HG03457 (cell line): ENCODE results near the gene PPP1R12B.
"Not testable (repeated sequence)": the region's sequence is repeated elsewhere in the genome, so short reads cannot be mapped to it uniquely, and the experiment has no call there.

Experiments
- ATAC-seq: cut with Tn5 transposase; IDR thresholded peaks from one replicate; pipeline ENCODE4 v1.9.1; 2021; ENCODE audit warnings: moderate number of reproducible peaks; ENCODE audit not compliant: unreplicated experiment

Gene PPP1R12B

DNA sequence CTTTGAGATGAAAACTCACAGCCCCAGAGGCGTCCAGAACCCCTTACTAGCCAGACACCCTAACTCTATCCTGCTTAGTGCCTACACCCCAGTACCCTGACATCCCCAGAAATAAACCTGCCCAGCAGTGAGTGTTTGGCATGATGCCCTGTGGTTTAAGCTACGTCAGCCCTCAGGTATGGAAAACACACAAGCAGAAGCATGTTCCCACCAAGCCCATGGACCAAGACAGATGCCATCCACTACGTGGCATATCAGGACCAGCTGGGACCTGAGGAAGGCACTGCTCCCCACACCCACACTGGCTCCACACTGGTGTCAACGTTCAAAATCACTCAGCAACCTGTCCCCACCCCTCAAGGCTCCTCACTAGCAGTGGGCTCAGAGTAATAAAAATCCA, 245.3 kb downstream of the PPP1R12B start:
- ATAC-seq, result no peak

DNA sequence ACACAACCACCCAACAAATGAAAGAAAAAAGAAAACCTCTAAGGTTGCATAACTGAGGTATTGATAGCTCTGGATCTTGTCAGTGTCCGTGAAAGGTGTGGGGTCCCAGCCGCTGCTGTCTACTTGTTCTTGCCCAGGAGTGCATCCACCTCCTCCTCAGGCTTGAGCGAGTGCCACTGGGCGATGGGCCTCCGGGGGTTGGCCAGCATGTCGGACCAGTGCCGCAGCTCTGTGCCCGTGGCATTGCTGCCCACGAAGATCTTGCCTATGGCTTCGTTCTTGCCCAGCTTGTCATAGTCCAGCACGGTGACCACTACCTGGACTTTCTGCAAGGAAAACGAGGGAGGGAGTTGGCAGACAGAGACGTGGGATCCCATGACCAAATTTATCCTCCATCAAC, 248.1 kb downstream of the PPP1R12B start:
- ATAC-seq, result no peak

DNA sequence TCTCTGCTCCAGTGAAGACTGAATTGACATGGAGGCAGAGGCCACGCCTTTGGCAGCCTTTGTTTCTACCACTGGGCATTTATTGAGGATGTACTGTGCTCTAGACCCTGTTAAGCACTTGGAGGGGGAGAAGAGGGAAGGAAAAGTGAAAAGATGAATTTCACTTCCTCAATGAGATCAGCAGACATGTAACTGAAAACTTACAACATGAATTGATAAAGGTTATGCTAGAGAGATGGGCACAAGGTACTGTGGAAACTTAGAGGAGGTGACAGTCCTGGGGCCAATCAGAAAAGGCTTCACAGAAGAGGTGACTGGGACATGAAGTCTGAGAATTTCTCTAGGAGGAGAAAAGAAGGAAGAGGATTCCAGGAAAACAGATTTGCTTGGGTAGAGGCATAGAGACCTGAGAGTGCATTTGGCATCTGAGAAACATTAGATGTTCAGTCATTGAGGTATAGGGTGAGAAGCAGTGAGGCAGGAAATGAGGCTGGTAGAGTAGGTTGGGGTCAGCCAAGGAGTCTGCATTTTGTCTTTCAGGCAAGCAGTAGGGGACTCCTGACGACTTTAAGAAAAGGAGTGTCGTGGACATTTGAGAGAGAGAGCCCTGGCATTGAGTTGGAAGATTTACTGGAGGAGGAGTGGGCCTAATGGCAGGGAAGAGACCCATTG, 248.7 kb downstream of the PPP1R12B start:
- ATAC-seq, result no peak

DNA sequence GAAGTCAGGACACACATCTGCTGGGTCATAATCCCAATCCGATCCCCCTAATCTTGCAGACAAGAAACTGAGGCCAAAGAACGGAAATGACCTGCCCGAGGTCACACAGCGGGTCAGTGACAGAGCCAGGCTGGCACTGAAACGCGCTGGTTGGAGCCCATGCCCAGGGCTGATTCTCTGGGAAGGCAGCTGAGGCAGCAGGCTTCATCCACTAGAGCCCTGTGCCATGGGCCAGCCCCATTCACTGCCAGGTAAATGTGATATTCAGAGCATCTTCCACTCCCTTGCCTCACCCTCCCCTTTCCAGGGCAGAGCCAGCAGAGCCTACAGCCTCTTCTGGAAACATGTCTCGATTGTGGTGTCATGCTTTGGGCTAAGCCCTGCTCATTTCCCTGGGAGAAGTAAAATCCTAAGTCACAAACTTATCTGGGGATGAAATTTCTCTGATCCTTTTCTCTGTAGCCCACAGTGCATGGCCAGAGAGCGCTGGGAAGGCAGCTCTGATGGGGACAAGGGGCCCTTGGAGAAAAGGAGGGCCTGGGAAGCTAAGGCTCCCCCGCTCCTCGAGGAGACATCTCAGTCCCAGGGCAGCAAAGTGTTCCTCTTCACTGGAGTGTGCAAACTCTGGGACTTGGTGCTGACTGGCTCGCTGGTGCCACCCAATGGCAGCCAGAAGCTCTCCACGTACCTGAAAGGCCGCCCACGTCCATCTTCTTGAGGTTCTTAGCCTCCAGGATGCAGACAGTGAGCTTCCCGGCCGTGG, 251.4 kb downstream of the PPP1R12B start:
- ATAC-seq, result no peak

DNA sequence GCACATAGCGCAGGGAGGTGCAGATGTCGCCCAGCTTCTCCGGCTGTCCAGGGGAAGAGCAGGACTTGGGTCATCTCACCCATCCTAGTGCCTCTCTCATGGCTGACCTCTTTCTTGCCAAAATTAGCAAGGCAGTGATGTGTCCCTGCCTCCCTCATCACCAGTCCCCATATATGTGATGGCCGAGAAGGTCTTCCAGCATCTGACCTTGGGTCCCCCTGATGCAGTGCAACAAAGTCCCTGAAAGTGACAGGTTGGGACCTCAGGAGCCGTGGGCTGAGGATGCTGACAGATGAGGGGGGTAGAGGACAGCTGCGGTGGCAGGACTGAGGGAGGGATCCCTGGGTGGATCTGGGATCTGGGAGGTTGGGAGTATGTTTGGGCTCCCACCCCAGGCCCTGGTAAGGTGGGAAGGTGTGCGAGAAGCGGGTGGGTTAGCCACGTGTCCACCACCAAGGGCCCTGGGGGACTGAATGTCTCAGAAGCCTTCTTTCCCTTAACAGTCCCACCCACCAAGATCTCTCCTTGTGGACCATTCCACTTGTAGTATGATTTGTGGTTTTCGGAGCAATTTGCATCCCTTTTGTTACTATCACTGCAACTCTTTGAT, 252.0 kb downstream of the PPP1R12B start:
- ATAC-seq, result no peak

DNA sequence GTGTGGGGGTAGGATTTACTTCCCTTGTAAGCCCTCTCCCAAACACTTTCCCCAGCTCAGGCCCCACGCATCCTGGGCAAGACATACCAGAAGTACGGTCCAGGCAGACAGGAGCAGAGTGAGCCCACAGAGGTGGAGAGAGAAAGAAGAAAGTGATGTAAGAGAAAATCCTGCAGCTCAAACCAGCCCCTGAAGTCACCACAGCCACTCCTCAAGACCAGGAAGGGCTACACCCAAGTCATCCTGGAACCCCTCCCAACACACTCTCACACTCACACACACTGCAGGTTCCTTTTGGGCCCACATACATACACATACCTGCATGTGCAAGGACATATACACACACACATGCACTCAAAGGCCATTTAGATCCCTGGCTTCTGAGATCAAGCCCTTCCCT, 254.9 kb downstream of the PPP1R12B start:
- ATAC-seq, result no peak

DNA sequence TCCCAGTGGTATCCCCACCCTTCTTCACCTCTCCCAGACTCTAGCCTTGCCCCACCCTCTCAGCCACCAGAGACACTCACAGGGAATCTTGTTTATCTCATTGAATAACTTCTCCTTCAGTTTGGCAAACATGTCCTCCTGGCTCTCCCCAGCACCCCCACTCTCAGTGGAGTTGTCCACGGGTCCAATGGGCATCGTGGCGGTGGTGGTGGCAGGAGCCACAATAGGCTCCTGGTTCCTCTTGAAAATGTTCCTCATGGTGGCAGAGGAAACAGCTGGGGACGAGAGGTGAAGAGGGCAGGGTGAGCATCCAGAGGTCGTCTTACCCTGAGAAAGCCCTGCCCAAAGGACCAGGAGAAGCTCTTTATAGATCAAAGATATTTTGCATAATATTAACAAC, 257.0 kb downstream of the PPP1R12B start:
- ATAC-seq, result no peak

DNA sequence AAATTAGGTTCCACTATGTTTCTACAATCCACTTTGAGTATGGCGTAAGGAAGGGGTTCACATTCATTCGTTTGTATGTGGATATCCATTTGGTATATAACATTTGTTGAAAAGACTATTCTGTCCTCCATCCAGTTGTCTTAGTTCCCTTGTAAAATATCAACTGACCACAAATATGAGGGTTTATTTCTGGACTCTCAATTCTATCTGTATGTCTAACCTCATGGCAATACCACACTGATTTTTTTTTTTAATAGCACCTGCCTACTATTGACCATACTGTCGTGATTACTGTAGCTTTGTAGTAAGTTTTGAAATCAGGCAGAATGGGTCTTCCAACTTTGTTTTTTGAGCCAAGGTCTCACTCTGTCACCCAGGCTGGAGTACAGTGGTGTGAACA, 263.5 kb downstream of the PPP1R12B start:
- ATAC-seq, result not testable (repeated sequence)

DNA sequence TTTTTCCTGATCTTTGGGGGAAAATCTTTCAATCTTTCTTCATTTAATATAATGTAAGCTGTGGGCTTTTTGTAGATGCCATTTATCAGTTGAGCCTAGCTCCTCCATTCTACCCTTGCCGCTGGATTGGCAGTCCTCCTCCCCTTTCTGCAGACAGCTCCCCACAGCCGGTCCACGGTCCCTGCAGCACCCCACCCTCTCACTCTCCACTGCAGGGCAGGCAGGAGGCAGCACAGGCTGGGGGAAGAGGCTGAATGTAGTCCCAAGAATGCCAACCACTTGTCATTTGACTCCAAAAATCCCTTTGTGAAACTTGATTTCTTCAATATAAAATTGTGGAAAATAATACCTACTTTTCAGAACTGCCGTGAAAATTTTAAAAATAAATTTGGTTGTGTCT, 265.1 kb downstream of the PPP1R12B start:
- no peak for ATAC-seq

DNA sequence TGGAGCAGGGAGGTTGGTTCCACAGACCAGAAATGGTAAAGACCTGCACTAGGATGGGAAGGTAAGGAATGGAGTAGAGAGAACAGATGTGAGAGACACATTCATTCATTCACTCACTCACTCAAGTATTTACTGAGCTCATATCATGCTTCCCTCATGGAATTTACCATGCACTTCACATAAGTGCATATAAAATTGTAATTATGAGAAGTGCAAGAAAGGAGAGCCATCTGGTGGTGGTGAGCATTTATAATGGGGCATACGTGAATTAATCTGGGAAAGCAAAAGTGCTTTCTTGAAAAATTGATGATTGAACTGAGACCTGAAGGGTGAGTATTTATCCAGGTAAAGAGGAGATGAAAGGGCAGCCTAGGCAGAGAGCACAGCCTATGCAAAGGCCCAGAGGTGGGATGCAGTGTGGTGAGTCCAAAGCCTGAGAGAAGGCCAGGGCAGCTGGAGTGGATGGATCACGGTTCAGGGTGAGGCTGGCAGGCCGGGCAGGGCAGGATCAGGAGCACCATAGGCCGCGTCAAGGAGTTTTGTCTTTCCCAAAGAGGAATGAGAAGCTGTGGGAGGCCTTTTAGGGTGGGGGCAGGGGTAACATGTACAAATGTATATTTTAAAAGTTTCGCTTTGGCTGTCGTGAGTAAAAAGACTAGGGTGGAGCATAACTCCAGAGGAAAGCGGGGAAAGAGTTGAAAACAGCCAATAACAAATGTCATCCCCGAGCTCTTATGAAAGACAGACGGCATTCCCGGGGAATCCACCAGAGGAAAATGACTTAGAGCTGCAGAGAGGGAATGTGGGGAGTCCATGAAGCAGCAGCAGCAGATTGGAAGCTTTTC, 266.1 kb downstream of the PPP1R12B start:
- ATAC-seq, result not testable (repeated sequence)

DNA sequence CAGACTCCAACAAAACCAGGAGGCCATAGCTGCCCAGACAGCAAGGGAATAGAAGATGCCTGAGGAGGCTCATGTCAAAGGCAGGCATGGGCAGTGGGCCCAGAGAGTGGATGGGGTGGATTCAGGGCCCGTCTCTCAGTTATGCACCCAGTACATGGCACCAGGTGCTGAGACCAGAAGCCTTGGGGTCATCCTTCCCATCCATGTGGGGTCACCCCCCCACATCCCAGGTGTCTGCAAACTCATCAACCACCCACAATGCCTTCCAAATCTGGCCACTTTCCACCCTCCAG, 266.7 kb downstream of the PPP1R12B start:
- not testable (repeated sequence) for ATAC-seq

DNA sequence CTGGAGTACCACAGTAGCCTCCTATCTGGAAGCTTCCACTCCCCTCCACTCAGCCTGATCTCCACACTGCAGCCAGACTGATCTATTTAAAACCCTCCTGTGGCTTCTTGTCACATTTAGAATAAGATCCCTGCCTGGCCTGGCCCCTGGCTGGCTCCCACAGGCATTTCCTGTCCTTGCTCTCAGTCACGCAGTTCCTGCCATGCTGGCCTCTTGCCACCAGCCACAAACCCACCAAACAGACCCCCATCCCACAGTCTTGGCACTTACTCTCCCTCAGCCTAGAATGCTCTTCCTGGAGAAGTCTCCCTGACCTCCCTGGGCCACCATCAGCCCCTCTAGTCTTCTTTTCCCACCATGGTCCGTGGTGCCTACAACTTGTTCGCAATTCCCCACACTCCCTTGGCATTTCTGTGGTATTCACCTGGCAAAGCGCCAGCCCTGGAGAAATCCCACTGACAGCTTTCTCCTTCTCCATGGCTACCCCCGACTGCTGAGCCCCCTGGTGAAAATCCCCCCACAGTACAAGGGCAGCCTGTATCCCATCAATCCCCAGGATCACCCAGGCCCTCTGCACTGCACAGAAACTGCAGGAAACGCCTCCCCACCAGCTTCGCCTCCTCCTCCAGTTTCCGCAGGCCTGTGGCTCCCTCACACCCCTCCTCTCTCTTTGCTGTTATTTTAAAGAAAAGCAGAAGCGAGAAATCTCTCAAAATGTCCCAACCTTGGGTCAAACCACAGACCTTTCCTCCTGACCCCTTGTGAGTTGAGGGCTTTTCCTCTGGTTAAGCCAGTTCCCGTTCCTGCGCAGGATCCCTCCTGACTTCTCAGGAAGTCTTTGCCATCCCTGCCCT, 267.2 kb downstream of the PPP1R12B start:
- ATAC-seq, result no peak

DNA sequence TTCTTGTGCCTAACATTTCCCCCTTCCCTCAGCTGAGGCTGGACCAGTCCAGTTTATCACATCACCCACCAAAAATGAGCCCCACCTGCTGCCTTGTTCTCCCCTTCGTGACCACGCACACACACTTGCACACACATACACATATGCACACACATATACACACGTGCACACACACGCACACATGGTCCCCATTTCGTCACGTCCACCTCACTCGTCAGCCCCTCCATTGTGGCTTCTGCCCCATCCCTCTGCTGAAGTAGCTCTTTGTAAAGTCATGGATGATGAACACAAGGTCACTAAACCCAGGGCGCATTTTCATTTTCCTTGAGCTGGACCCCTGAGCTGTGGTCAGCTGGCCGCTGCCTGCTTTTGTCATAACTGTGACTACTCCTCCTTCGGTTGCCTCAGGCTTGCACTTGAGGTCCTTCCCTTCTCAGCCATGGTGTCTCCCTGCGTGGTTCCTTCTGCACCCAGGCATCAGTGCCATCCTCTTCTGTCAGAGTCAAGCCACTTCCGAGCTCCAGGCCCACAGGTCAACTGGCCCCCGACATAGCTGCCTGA, 267.9 kb downstream of the PPP1R12B start:
- no peak for ATAC-seq

DNA sequence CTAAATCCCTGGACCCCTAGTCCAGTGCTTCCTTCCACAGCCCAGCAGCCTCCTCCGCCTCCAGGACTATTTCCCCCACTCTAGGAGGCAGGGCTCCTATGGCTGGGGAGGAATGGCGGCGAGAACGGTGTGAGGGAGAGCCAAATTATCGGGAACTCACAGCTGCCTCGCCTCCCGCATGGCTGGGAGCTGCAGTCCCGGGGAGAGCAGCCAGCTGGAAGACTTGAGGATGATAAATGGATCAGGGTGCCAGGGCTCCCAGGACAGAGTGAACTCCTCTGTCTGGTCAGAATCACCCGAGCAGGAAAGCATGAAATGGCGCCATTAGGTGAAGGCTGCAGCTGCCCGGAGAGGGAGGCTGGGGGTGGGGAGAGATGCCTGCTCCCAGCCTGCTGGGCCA, 270.5 kb downstream of the PPP1R12B start:
- not testable (repeated sequence) for ATAC-seq

DNA sequence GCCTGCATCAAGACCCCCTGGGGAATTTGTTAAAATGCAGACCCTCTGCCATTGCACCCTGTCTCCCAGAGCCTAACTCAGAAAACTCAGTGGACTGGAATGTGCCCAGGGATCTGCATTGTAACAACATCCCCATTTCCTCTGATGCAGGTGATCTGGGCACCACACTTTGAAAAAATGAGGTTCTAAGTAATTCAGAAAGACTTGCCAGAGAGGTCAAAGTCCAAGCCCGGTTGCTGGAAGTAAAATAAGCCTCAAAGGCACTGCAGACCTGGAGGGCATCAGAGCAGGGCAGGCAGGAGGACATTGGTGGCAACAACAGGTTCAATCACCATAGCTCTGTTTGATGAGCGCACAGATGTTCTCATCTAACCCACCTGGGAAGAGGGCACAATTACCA, 271.0 kb downstream of the PPP1R12B start:
- ATAC-seq, result no peak

DNA sequence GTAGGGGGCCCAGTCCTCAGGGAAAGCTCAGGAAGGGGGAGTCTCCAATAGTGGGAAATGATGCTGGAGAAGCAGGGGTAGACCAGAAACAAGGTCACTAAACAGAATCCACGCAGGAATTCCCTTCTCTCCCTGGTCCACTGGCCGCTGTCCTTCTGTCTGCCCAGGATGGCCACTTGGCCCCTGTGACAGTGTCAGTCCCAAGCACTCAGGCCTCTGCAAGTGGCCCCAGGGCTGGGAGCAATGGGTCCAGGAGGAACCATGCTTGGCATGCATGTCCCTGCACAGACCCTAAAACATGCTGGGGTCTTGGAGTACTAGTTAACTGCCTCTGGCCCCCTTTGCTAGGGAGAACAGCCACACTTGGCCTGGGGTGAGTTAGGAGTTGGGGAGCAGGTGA, 271.5 kb downstream of the PPP1R12B start:
- not testable (repeated sequence) for ATAC-seq

DNA sequence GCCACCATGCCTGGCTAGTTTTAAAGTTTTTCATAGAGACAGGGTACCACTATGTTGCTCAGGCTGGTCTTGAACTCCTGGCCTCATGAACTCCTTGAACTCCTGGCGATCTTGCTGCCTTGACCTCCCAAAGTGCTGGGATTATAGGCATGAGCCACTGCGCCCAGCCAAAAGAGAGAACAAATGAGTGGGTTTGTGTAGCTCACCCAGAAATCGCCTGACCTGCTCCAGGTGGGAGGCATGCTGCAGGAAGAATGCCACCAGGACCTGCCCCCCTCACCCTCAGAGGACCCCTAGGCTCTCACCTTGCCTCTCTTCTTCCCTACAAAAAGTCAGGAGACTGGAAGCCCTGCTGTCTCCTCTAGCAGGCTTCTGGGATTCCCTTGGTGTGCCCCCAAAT, 272.9 kb downstream of the PPP1R12B start:
- ATAC-seq, result no peak

DNA sequence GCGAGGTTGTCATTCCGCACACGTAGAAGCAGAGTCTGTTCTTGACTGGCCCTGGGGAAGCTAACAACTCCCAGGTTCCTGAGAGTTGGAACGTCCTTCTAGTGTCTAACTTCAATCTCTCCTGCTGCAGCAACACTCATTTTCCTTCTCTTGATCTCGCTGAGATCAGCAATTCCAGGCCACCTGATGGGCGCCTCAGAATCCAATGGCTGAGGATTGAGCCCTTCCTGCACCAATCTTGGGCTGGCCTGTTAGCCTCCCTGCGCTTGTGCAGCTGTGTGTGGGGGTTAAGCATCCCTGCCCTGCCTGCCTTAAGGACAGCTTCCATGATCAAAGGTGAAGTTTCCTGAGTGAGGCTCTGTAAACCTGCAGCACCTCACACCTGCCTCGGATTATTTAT, 273.9 kb downstream of the PPP1R12B start:
- no peak for ATAC-seq

DNA sequence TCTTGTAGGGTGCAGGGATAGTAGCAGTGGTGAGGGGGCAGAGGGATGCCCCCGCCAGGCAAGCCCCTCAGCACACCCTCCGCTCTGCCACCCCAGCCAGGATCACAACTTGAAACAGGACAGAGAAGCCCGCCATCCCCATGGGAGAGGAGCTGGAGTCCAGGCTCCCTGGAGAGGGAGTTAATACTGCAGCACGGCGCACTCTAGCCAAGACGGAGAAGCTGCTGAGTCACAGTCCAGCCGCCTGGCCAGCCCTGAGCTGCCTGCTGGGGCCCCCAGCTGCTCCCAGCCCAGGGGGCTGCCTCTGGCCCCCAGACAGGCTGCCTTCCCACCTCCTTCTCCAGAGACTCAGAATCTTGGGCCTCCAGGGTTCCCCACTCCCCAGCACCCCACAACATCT, 274.6 kb downstream of the PPP1R12B start:
- ATAC-seq, result no peak

DNA sequence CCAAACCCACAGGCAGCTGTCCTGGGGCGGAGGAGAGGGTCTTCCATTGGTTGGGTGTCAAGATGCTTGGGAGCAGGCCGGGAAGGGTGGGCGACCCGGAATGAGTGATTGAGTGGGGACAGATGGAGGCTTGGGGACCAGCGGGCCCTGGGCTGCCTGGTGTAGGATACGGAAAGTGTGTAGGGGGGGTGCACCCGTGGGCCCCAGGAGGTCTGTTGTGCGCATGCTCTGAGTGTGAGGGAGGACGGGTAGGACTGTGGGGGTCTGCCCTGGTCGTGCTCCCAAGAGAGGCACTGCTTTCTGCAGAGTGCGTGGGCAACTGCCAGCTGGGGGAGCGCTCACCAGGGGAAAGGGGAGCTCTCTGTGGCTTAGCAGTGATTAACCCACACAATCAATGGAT, 275.0 kb downstream of the PPP1R12B start:
- ATAC-seq, result not testable (repeated sequence)
